Measurements from ENCODE around the gene TNFRSF25.

GRCh38 chr1:6510493-6510892 lies 44.5 kb upstream of the TNFRSF25 start:
- TF ChIP-seq CTCF (IDR thresholded peaks at IDR 0.05): no peak
- TF ChIP-seq POLR2A (IDR thresholded peaks at IDR 0.05): no peak

Measured in heart left ventricle (tissue), 13 donors.